Large intestine (tissue), 3 donors: Measurements from ENCODE around the gene DLL4. TPM values are rescaled to one million over a fixed set of nuclear protein-coding genes. Genes with fewer than 3 reads are reported as not detected.

ENCODE experiments used
- DNase-seq, 2 donors: peaks; one replicate each; pipeline versions ENCODE4 v3.0.0 to v3.0.0-alpha.2; 2013
- H3K27ac ChIP-seq: one replicate; pipeline ENCODE4 v1.5.1; 2013; ENCODE audit warnings: low read length
- H3K27me3 ChIP-seq: 2 replicates; pipeline ENCODE4 v1.6.1; 2013; ENCODE audit warnings: low read length; ENCODE audit not compliant: control insufficient read depth, insufficient read depth
- H3K36me3 ChIP-seq: 2 replicates; pipeline ENCODE4 v1.6.1; 2013; ENCODE audit warnings: low read length; ENCODE audit not compliant: control insufficient read depth, insufficient read depth
- H3K4me1 ChIP-seq: one replicate; pipeline ENCODE4 v1.6.1; 2013; ENCODE audit warnings: low read length; ENCODE audit not compliant: control insufficient read depth, insufficient read depth
- H3K4me3 ChIP-seq: one replicate; pipeline ENCODE4 v1.5.1; 2013; ENCODE audit warnings: low read length
- H3K9me3 ChIP-seq: one replicate; pipeline ENCODE4 v1.6.1; 2013; ENCODE audit warnings: mild to moderate bottlenecking, low read depth, low read length, moderate library complexity; ENCODE audit not compliant: control insufficient read depth
- WGBS: methylation state at CpG from one replicate; pipeline ENCODE4 v1.1.5; 2013; ENCODE audit warnings: low lambda C conversion rate; ENCODE audit not compliant: insufficient coverage; 5-methylcytosine and 5-hydroxymethylcytosine counted together
- polyA plus RNA-seq: library from polyadenylated mRNA; unstranded; fragments of 120-200 nt; gene quantifications from one replicate; pipeline ENCODE4 v1.2.1, GENCODE V29; 2013

The DLL4 gene
- polyA plus RNA-seq, 1 donor = 12.3 TPM

DNA sequence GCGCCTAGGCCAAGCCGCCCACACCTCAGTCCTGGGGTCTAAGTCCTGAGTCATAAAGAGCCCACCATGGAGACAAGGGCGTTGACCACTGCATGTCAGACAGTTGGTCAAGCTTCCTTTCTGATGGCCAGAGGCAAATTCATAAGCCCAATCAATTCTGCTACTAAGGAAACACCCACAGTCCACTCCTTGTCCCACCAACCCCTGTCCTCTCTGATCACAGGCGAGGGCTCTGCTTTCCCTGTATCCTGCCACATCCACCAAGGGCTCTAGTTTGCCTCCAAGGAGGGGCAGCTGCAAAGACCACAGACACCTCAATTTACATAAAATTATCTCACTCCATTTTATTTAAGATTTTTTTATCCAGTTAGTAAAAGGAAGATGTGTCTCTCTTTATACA lies 49.4 kb downstream of the DLL4 start:
- Histone ChIP-seq H3K9me3 (no peaks in the 10 kb centered on the region), H3K27ac (no peak overlapping the region), H3K4me1 (no peaks in the 10 kb centered on the region), H3K36me3 (peaks cover 77% of the 10 kb centered on the region), H3K27me3 (no peaks in the 10 kb centered on the region), H3K4me3 (no peak overlapping the region)
- no peak for DNase-seq
- no CpG with 5 or more reads among the region's 4 CpGs for WGBS

DNA sequence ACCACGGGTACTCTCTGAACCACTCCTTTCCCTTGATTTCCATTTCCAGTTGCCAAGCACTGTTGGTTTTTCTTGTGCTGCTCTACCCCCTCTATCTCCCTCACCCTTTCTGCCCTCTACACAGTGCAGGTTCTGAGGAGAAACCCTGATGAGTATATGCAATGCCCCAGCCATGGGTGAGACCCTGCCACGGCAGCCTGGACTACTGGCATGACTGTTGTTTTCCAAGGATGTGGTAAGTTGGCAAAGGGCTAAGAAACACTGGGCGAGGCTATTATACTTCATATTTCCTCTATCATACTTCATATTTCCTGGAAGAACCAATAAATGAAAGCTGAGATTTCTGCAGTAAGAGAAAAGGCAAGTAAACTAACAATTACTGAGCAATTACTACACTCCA lies 52.0 kb downstream of the DLL4 start:
- no peak overlapping the region for H3K4me3 ChIP-seq
- no peak for DNase-seq
- peaks cover 96% of the 10 kb centered on the region for H3K36me3 ChIP-seq
- H3K9me3 ChIP-seq = no peaks in the 10 kb centered on the region
- H3K27ac ChIP-seq = no peak overlapping the region
- H3K27me3 ChIP-seq = no peaks in the 10 kb centered on the region
- H3K4me1 ChIP-seq = no peaks in the 10 kb centered on the region
- WGBS = no CpG with 5 or more reads among the region's 3 CpGs

DNA sequence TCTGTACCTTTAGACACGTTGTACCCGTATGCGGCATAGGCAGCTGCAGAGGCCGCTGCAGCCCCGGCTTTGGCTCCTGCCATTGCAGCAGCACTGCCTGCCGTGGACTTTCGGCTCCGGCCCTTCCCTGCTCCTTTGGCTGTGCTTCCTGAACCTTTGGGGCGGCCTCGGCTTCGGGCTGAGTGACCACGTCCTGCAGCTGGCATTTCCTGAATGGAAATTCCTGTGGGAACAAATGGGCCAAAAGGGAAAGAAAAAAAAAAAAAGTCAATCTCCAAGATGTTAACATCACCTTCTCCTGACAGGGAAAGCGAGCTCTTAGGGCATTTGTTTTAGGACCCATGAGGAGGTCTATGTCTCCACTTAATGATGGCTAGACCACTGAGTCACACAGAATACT lies 53.7 kb downstream of the DLL4 start:
- Histone ChIP-seq H3K36me3 (peaks cover 96% of the 10 kb centered on the region), H3K4me1 (no peaks in the 10 kb centered on the region), H3K4me3 (no peak overlapping the region), H3K9me3 (no peaks in the 10 kb centered on the region), H3K27ac (no peak overlapping the region), H3K27me3 (no peaks in the 10 kb centered on the region)
- DNase-seq = no peak
- WGBS = no CpG with 5 or more reads among the region's 13 CpGs

DNA sequence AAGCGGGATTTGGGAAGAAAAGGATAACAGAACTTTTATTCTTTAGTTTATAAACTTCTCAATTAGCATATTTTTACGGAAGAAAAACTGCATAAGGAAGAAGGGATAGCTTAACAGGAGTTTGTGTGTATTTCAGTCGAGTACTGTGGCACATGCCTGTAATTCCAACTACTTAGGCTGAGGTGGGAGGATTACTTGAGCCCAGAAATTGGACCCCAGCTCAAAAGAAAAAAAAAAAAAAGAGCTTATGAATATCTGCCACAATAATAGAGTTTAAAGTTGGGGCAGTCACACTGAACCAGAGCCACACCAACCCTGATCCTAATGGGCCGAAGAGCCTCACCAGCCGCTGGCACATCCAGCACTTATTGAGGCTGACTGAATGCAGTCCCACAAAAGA lies 55.3 kb downstream of the DLL4 start:
- Histone ChIP-seq H3K27ac (no peak overlapping the region), H3K36me3 (peaks cover 84% of the 10 kb centered on the region), H3K4me3 (no peak overlapping the region), H3K4me1 (no peaks in the 10 kb centered on the region), H3K27me3 (no peaks in the 10 kb centered on the region), H3K9me3 (no peaks in the 10 kb centered on the region)
- DNase-seq = no peak
- 100% methylated on average over 1 of the region's 5 CpGs for WGBS

DNA sequence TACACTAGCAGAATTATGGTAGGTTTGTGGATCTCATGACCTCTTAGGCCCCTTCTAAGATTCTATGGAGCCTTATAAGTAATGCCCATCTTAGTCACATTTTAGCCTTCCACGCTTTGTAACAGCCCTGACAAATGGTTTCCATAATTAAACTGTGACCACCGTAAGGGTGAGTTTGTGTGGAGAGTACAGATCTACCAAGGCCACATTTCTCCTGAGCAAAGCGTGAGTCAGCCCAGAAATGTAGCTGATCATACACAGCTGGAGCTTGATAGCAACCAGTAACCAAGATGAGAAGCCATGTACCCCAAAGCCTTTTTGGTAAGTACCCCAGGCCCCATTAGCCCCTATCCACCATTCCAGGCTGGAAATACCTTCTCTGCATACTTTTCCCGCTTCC lies 55.8 kb downstream of the DLL4 start:
- H3K36me3 ChIP-seq = peaks cover 79% of the 10 kb centered on the region
- H3K27ac ChIP-seq = no peak overlapping the region
- WGBS = 100% methylated on average over 1 of the region's 4 CpGs
- no peaks in the 10 kb centered on the region for H3K4me1 ChIP-seq
- no peaks in the 10 kb centered on the region for H3K9me3 ChIP-seq
- H3K27me3 ChIP-seq = no peaks in the 10 kb centered on the region
- no peak overlapping the region for H3K4me3 ChIP-seq
- no peak for DNase-seq

GRCh38 chr15:40985541-40986330 lies 56.6 kb downstream of the DLL4 start:
- Histone ChIP-seq H3K27ac (no peak overlapping the region), H3K4me3 (no peak overlapping the region), H3K36me3 (peaks cover 77% of the 10 kb centered on the region), H3K4me1 (no peaks in the 10 kb centered on the region), H3K9me3 (no peaks in the 10 kb centered on the region), H3K27me3 (no peaks in the 10 kb centered on the region)
- WGBS = 100% methylated on average over 1 of the region's 6 CpGs
- DNase-seq = no peak

DNA sequence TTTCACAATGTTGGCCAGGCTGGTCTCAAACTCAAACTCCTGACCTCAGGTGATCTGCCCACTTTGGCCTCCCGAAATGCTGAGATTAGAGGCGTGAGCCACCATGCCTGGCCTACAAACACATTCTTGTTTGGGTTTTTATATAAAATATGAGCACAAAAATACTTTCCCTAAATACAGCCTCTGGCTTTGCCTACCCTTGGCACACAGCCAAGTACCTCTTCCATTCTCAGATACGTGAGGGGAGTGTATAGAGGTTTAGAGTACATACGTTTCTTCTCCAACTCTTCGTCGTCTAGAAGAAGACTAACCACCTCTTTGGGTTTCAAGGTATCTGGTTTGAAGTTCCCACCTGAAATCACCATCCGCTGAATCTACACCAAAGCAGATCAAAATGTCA lies 57.7 kb downstream of the DLL4 start:
- no peak for DNase-seq
- Histone ChIP-seq H3K4me1 (no peaks in the 10 kb centered on the region), H3K4me3 (no peak overlapping the region), H3K27ac (no peak overlapping the region), H3K9me3 (no peaks in the 10 kb centered on the region), H3K27me3 (no peaks in the 10 kb centered on the region), H3K36me3 (peaks cover 70% of the 10 kb centered on the region)
- no CpG with 5 or more reads among the region's 7 CpGs for WGBS

DNA sequence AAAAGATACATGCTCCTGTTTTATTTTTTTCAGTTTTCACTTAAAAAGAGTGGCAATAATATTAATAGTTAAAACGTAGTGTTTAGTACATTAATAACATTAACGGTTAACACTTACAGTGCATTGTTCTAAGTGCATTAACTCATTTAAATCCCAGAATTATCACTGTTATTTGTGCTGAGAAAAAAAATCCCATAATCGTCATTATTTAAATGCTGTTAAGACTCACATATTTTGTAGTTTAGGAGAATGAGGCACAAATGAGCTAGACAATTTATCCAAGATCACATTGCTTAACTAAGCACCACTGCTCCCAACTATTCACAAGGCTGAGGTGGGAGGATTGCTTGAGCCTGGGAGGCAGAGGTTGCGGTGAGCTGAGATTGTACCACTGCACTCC lies 59.0 kb downstream of the DLL4 start:
- Histone ChIP-seq H3K27ac (no peak overlapping the region), H3K9me3 (no peaks in the 10 kb centered on the region), H3K4me1 (peaks cover 7% of the 10 kb centered on the region), H3K36me3 (peaks cover 56% of the 10 kb centered on the region), H3K27me3 (no peaks in the 10 kb centered on the region), H3K4me3 (no peak overlapping the region)
- 90% methylated on average over 2 of the region's 4 CpGs for WGBS
- DNase-seq = no peak

Other genes with a start within 250 kb of the DLL4 start
- 8.1 TPM for gene RAD51, start 234.2 kb upstream of the DLL4 start, polyA plus RNA-seq
- gene RMDN3, start 174.1 kb upstream of the DLL4 start, polyA plus RNA-seq = 79.8 TPM
- 182 TPM for gene GCHFR, start 165.3 kb upstream of the DLL4 start, polyA plus RNA-seq
- gene C15orf62, start 159.4 kb upstream of the DLL4 start, polyA plus RNA-seq = 5.4 TPM
- 25.6 TPM for gene ZFYVE19, start 122.3 kb upstream of the DLL4 start, polyA plus RNA-seq
- 40.9 TPM for gene DNAJC17, start 121.9 kb upstream of the DLL4 start, polyA plus RNA-seq
- gene PPP1R14D, start 100.6 kb upstream of the DLL4 start, polyA plus RNA-seq = 14.0 TPM
- gene SPINT1, start 85.3 kb upstream of the DLL4 start, polyA plus RNA-seq = 166 TPM
- 0.54 TPM for gene RHOV, start 55.1 kb upstream of the DLL4 start, polyA plus RNA-seq
- gene VPS18, start 34.9 kb upstream of the DLL4 start, polyA plus RNA-seq = 19.5 TPM
- gene CHAC1, start 24.1 kb downstream of the DLL4 start, polyA plus RNA-seq = 1.4 TPM
- 18.2 TPM for gene INO80, start 186.9 kb downstream of the DLL4 start, polyA plus RNA-seq